B cell (primary cell): ENCODE data around the gene AARS2. TPM values are rescaled to one million over a fixed set of nuclear protein-coding genes. Genes with fewer than 3 reads are reported as not detected.

ENCODE experiments used
- ATAC-seq: fragments of 200-7000 bp; cut with Tn5 transposase; one replicate; pipeline ENCODE4 v1.10.0; 2021; ENCODE audit warnings: low read depth, mild to moderate bottlenecking, moderate number of reproducible peaks, moderate library complexity
- CTCF ChIA-PET: fragments of 350-600 bp; sonication (Branson Sonifier 250); formaldehyde crosslinking; loops from one replicate; lab custom pipeline; 2021; ENCODE audit warnings: antibody characterized with exemption, inconsistent platforms; lab: Charles Lee
- POLR2A ChIA-PET: fragments of 350-600 bp; sonication (Branson Sonifier 250); formaldehyde crosslinking; loops from one replicate; lab custom pipeline; 2021; ENCODE audit warnings: antibody characterized with exemption; lab: Charles Lee
- DNase-seq: peaks from one replicate; pipeline ENCODE4 v3.0.0; 2013
- H2AFZ ChIP-seq: 2 replicates; pipeline ENCODE4 v1.6.1; 2012; ENCODE audit warnings: mild to moderate bottlenecking, low read depth, low read length; ENCODE audit not compliant: insufficient read depth, poor library complexity, severe bottlenecking
- H3K27ac ChIP-seq, 2 donors: 1 replicate in 1 of 2; 2 replicates in 1 of 2; pipeline ENCODE4 v1.5.1; 2012 to 2013; ENCODE audit warnings: low read length in 2 of 2, mild to moderate bottlenecking in 2 of 2, moderate library complexity in 1 of 2
- H3K27me3 ChIP-seq, 4 experiments: fragments of 200-600 bp in 1 of 4; sonication (generic) in 1 of 4; replicated peaks in 1 of 4; 1 replicate in 2 of 4; 2 replicates in 2 of 4; pipeline versions ENCODE4 v1.6.1 to v1.7.0; 2013 to 2016; ENCODE audit warnings: low read length in 3 of 4, mild to moderate bottlenecking in 2 of 4, mixed read lengths in 1 of 4, moderate library complexity in 1 of 4; ENCODE audit not compliant: insufficient read depth in 4 of 4, control insufficient read depth in 3 of 4; ENCODE audit errors: control extremely low read depth in 1 of 4
- H3K36me3 ChIP-seq, 2 experiments: replicated peaks in 1 of 2; 1 replicate in 1 of 2; 2 replicates in 1 of 2; pipeline versions ENCODE4 v1.6.1 to v1.7.1; 2013; ENCODE audit warnings: low read length in 1 of 2; ENCODE audit not compliant: insufficient read depth in 2 of 2, control insufficient read depth in 1 of 2; ENCODE audit errors: control extremely low read depth in 1 of 2, extremely low read depth in 1 of 2
- H3K4me1 ChIP-seq, 2 donors: fragments of 200-600 bp in 1 of 2; sonication (generic) in 1 of 2; 1 replicate in 1 of 2; 2 replicates in 1 of 2; pipeline versions ENCODE4 v1.5.1 to v1.6.1; 2013 to 2017; ENCODE audit warnings: low read length in 2 of 2; ENCODE audit not compliant: control insufficient read depth in 2 of 2, insufficient read depth in 2 of 2
- H3K4me2 ChIP-seq: replicated peaks from 2 replicates; pipeline ENCODE3; 2012; ENCODE audit warnings: mild to moderate bottlenecking, low read depth, low read length; ENCODE audit not compliant: poor library complexity, severe bottlenecking
- H3K4me3 ChIP-seq, 5 experiments: fragments of 200-600 bp in 1 of 5; sonication (generic) in 1 of 5; 1 replicate in 3 of 5; 2 replicates in 2 of 5; pipeline versions ENCODE4 v1.5.1 to v1.7.0; 2011 to 2016; ENCODE audit warnings: low read length in 4 of 5, mild to moderate bottlenecking in 4 of 5, low read depth in 2 of 5, control low read depth in 1 of 5, moderate library complexity in 1 of 5; ENCODE audit not compliant: insufficient read depth in 1 of 5; ENCODE audit errors: control extremely low read depth in 1 of 5, extremely low read depth in 1 of 5
- H3K79me2 ChIP-seq: fragments of 200-600 bp; sonication (generic); one replicate; pipeline ENCODE4 v1.6.0; 2016; ENCODE audit warnings: low read length; ENCODE audit not compliant: control insufficient read depth, insufficient read depth
- H3K9ac ChIP-seq: fragments of 200-600 bp; sonication (generic); 2 replicates; pipeline ENCODE4 v1.6.1; 2017; ENCODE audit warnings: mild to moderate bottlenecking, low read length, moderate library complexity
- H3K9me3 ChIP-seq, 3 donors: one replicate each; pipeline versions ENCODE4 v1.6.1 to v1.7.1; 2013; ENCODE audit warnings: low read length in 2 of 3; ENCODE audit not compliant: control insufficient read depth in 2 of 3, insufficient read depth in 1 of 3; ENCODE audit errors: control extremely low read depth in 1 of 3
- H4K20me1 ChIP-seq: 2 replicates; pipeline ENCODE4 v1.6.0; 2012; ENCODE audit warnings: mild to moderate bottlenecking, low read length; ENCODE audit not compliant: insufficient read depth, control insufficient read depth, poor library complexity, severe bottlenecking
- H3K27ac Mint-ChIP-seq: one replicate; pipeline ENCODE4 v1.8.0; 2021; ENCODE audit warnings: mixed read lengths
- H3K27me3 Mint-ChIP-seq: one replicate; pipeline ENCODE4 v1.8.0; 2021; ENCODE audit warnings: mixed read lengths
- H3K4me1 Mint-ChIP-seq: one replicate; pipeline ENCODE4 v1.8.0; 2021; ENCODE audit warnings: mixed read lengths
- H3K4me3 Mint-ChIP-seq: one replicate; pipeline ENCODE4 v1.8.0; 2021; ENCODE audit warnings: mixed read lengths
- H3K9me3 Mint-ChIP-seq: one replicate; pipeline ENCODE4 v1.8.0; 2022; ENCODE audit warnings: mixed read lengths; ENCODE audit not compliant: insufficient read depth
- CTCF ChIP-seq: fragments of 200-600 bp; IDR thresholded peaks from one replicate; pipeline ENCODE4 v1.8.0; 2022; ENCODE audit warnings: antibody characterized with exemption, mild to moderate bottlenecking
- EZH2 ChIP-seq: IDR thresholded peaks from 2 replicates; pipeline ENCODE4 v1.6.1; 2012; ENCODE audit warnings: borderline replicate concordance, low read depth, mild to moderate bottlenecking, moderate library complexity, low read length; ENCODE audit not compliant: insufficient read depth, poor library complexity, severe bottlenecking
- WGBS: methylation state at CpG from one replicate; pipeline ENCODE4 v1.1.5; 2013; ENCODE audit warnings: missing lambda C conversion rate; ENCODE audit not compliant: insufficient coverage; 5-methylcytosine and 5-hydroxymethylcytosine counted together
- intact Hi-C: fragments of 100-400 bp; cut with micrococcal nuclease; formaldehyde crosslinking; loops from one replicate; pipeline ENCODE4 v1.10.0; 2022
- polyA plus RNA-seq: library from polyadenylated mRNA; depleted of rRNA; stranded (reverse); fragments of >200 nt; gene quantifications from 2 replicates; pipeline ENCODE4 v1.2.3, GENCODE V29; 2012
- total RNA-seq, 2 donors: library from RNA; stranded (reverse); fragments of 120-200 nt in 1 of 2; gene quantifications; 1 replicate in 1 of 2; 2 replicates in 1 of 2; pipeline versions ENCODE4 v1.2.3 to v1.2.4, GENCODE V29; 2013 to 2022

Gene AARS2
- total and polyA plus RNA-seq, 2 donors (not counting 1 experiment from before 2014, with no cell fraction given): 11.3 to 21.3 TPM

- Mint-ChIP-seq H3K27ac (no peak overlapping the region), H3K4me3 (peak overlapping the region; percentile 81), H3K4me1 (peaks cover 35% of the 10 kb centered on the region), H3K27me3 (peaks cover 40% of the 10 kb centered on the region), H3K9me3 (no peaks in the 10 kb centered on the region)
- no peaks in the 10 kb centered on the region for H4K20me1 ChIP-seq
- H3K4me1 ChIP-seq: peaks cover 26 to 28% of the 10 kb centered on the region in 2 donors
- TF ChIP-seq CTCF (no peak), EZH2 (peak; percentile 12)
- peak overlapping the region; percentile 30 for H2AFZ ChIP-seq
- ChIA-PET POLR2A (interaction anchor here (0.6 to 0.8 kb wide), 3 partner anchors 23 to 1380 kb away, joined by 3 to 15 read pairs (median 3); a partner anchor contains a TSS), CTCF (interaction anchor here (1.2 to 5.5 kb wide), 4 partner anchors 24 to 176 kb away, joined by 4 to 107 read pairs (median 37); partner anchors contain the start of gene HSP90AB1)
- intact Hi-C loops: no loop called here
- peak overlapping the region in 3 of 5 experiments; percentile 34 to 52 (median 37) for H3K4me3 ChIP-seq
- H3K4me2 ChIP-seq: peak overlapping the region; percentile 79
- under 1% methylated on average over 74 of the region's 90 CpGs for WGBS
- DNase-seq (peak; percentile 45), ATAC-seq (peak; percentile 10)
- H3K79me2 ChIP-seq: no peaks in the 10 kb centered on the region
- H3K27me3 ChIP-seq: peaks cover 0 to 57% (median 32%) of the 10 kb centered on the region in 4 experiments
- H3K9me3 ChIP-seq: no peaks in the 10 kb centered on the region
- no peak overlapping the region for H3K9ac ChIP-seq
- H3K36me3 ChIP-seq: no peaks in the 10 kb centered on the region
- no peak overlapping the region for H3K27ac ChIP-seq
These were observed 42.4 kb downstream of the AARS2 start for GRCh38 chr6:44270526-44271405.
